Caco-2 (cell line): Measurements from ENCODE around the gene KLF16. TPM values are rescaled to one million over a fixed set of nuclear protein-coding genes. Genes with fewer than 3 reads are reported as not detected.

ENCODE experiments used
- BruUV-seq: library from RNA; stranded (reverse); fragments of 400-500 nt; replicated peaks from 2 replicates; lab custom pipeline; 2021; lab: Mats Ljungman, UMichigan
- CTCF ChIA-PET: fragments of 300-600 bp; sonication (Branson Sonifier 250); formaldehyde crosslinking; loops from one replicate; lab custom pipeline; 2022; ENCODE audit warnings: antibody characterized with exemption; lab: Charles Lee
- POLR2A ChIA-PET: fragments of 300-600 bp; sonication (Branson Sonifier 250); formaldehyde crosslinking; loops from one replicate; lab custom pipeline; 2022; ENCODE audit warnings: antibody characterized with exemption; lab: Charles Lee
- DNase-seq, 2 experiments: peaks; one replicate each; pipeline versions ENCODE4 v3.0.0 to v3.0.0-alpha.2; 2020 to 2022
- H3K27me3 ChIP-seq: replicated peaks from 2 replicates; pipeline ENCODE4 v1.6.0; 2011; ENCODE audit warnings: low read length; ENCODE audit not compliant: control insufficient read depth, insufficient read depth
- H3K36me3 ChIP-seq: 2 replicates; pipeline ENCODE4 v1.5.1; 2011; ENCODE audit warnings: low read length; ENCODE audit not compliant: control insufficient read depth, insufficient read depth
- H3K4me1 ChIP-seq: fragments of 250-450 bp; sonication (Bioruptor Pico); 2 replicates; pipeline ENCODE4 v1.5.1; 2020; ENCODE audit warnings: mild to moderate bottlenecking
- H3K4me3 ChIP-seq: 2 replicates; pipeline ENCODE4 v1.5.1; 2011; ENCODE audit warnings: low read depth, mild to moderate bottlenecking, control low read depth, low read length
- H3K9me3 ChIP-seq: fragments of 250-450 bp; sonication (Bioruptor Pico); 2 replicates; pipeline ENCODE4 v1.5.1; 2020; ENCODE audit warnings: mild to moderate bottlenecking, moderate library complexity
- H3K27ac Mint-ChIP-seq: one replicate; pipeline ENCODE4 v1.8.0; 2022; ENCODE audit warnings: mixed read lengths; ENCODE audit not compliant: unreplicated experiment
- H3K27me3 Mint-ChIP-seq: one replicate; pipeline ENCODE4 v1.8.0; 2022; ENCODE audit warnings: mixed read lengths; ENCODE audit not compliant: insufficient read depth, unreplicated experiment
- H3K36me3 Mint-ChIP-seq: one replicate; pipeline ENCODE4 v1.8.0; 2022; ENCODE audit warnings: mild to moderate bottlenecking, mixed read lengths; ENCODE audit not compliant: insufficient read depth, unreplicated experiment
- H3K4me1 Mint-ChIP-seq: one replicate; pipeline ENCODE4 v1.8.0; 2022; ENCODE audit warnings: low read depth, mixed read lengths; ENCODE audit not compliant: unreplicated experiment
- H3K4me3 Mint-ChIP-seq: one replicate; pipeline ENCODE4 v1.8.0; 2022; ENCODE audit warnings: mild to moderate bottlenecking, moderate library complexity, mixed read lengths; ENCODE audit not compliant: unreplicated experiment
- H3K9me3 Mint-ChIP-seq: one replicate; pipeline ENCODE4 v1.8.0; 2022; ENCODE audit warnings: mixed read lengths; ENCODE audit not compliant: unreplicated experiment
- CTCF ChIP-seq, 2 experiments: fragments of 200-600 bp in 1 of 2; IDR thresholded peaks; 1 replicate in 1 of 2; 2 replicates in 1 of 2; pipeline versions ENCODE4 v1.5.1 to v1.8.0; 2011 to 2022; ENCODE audit warnings: antibody characterized with exemption in 1 of 2, control low read depth in 1 of 2, inconsistent platforms in 1 of 2, low read depth in 1 of 2, low read length in 1 of 2, mild to moderate bottlenecking in 1 of 2, moderate library complexity in 1 of 2; ENCODE audit not compliant: insufficient read depth in 1 of 2, severe bottlenecking in 1 of 2, unreplicated experiment in 1 of 2
- intact Hi-C: fragments of 100-400 bp; cut with micrococcal nuclease; formaldehyde crosslinking; loops from one replicate; pipeline ENCODE4 v1.10.0; 2022; ENCODE audit not compliant: unreplicated experiment
- microRNA-seq: library from miRNA; unstranded; fragments of <30 nt; microRNA quantifications from one replicate; pipeline ENCODE4 v1.2.0, GENCODE V29; 2022
- total RNA-seq: library from RNA; stranded (reverse); gene quantifications from 2 replicates; pipeline ENCODE4 v1.2.3, GENCODE V29; 2022

The KLF16 gene
- total RNA-seq, 1 experiment from 2014 or later = 26.8 TPM

DNA sequence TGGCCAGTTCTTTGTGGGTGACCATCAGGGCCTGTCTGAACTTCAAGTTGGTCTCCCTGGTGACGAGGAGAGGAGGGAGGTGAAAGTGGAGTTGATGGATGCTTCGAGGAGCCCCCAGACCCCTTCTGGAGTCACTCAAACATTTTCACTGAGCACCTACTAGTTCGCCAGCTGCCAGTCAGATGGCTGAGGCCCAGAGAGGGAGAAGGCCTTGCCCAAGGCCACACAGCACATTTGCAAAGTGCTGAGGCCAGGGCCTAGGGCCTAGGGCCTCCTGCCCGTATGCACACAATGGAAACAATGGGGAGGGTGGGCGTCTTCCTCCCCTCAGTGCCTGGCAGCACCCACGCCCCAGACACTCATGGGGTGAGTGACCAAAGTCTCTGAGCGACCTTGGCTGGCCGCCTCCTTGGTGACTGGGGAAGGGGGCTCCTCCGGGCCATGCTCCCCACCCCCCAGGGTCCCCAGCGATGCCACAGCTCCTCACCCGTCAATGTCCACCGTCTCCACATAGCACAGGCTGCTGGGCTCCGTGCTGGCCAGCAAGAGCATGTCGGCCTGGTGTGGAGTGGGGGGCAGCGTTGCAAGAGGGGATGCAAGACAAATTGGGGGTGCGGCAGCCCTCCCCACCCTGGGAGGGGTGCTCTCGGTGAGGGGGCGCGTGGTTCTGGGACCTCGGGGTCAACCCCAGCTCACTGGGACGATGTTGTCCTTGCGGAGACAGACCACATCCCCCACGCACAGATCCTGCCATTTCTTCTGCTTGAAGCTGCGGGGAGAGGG is 57.8 kb downstream of the KLF16 start:
- Histone ChIP-seq H3K36me3 (no peaks in the 10 kb centered on the region), H3K4me3 (no peak overlapping the region), H3K9me3 (no peaks in the 10 kb centered on the region), H3K27me3 (no peaks in the 10 kb centered on the region; the same call in 1 of the 2 replicates), H3K4me1 (no peaks in the 10 kb centered on the region)
- H3K27me3 Mint-ChIP-seq = no peaks in the 10 kb centered on the region
- no peak overlapping the region for H3K27ac Mint-ChIP-seq
- CTCF ChIA-PET = no interaction called here
- H3K36me3 Mint-ChIP-seq = no peaks in the 10 kb centered on the region
- no peak overlapping the region for H3K4me3 Mint-ChIP-seq
- POLR2A ChIA-PET = no interaction called here
- H3K9me3 Mint-ChIP-seq = no peaks in the 10 kb centered on the region
- intact Hi-C loops = no loop called here
- no peak for TF ChIP-seq CTCF (IDR thresholded peaks at IDR 0.05; ENCODE audit: insufficient read depth in 1 of 2, low read depth in 1 of 2, low read length in 1 of 2, severe bottlenecking in 1 of 2, unreplicated experiment in 1 of 2)
- BruUV-seq = no TSS peak
- DNase-seq = no peak
- H3K4me1 Mint-ChIP-seq = no peaks in the 10 kb centered on the region

DNA sequence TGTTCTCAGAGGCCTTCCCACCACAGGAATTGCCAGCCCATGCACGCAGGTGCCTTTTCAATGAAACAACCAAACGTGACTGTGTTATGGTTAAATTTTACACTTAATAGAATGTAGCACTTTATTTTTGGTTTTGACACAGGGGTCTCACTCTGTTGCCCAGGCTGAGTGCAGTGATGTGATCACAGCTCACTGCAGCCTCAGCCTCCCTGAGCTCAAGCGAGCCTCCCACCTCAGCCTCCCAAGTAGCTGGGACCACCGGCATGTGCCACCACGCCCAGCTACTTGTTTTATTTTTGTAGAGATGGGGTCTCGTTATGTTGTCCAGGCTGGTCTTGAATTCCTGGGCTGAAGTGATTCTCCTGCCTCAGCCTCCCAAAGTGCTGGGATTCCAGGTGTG is 58.5 kb downstream of the KLF16 start:
- Histone ChIP-seq H3K4me3 (no peak overlapping the region), H3K36me3 (no peaks in the 10 kb centered on the region), H3K9me3 (no peaks in the 10 kb centered on the region), H3K27me3 (no peaks in the 10 kb centered on the region; the same call in 1 of the 2 replicates), H3K4me1 (no peaks in the 10 kb centered on the region)
- Mint-ChIP-seq H3K36me3 (no peaks in the 10 kb centered on the region), H3K4me1 (no peaks in the 10 kb centered on the region), H3K9me3 (no peaks in the 10 kb centered on the region), H3K27me3 (peaks cover 4% of the 10 kb centered on the region), H3K4me3 (no peak overlapping the region), H3K27ac (no peak overlapping the region)
- DNase-seq = no peak
- BruUV-seq = no TSS peak
- POLR2A ChIA-PET = no interaction called here
- no peak for TF ChIP-seq CTCF (IDR thresholded peaks at IDR 0.05; ENCODE audit: insufficient read depth in 1 of 2, low read depth in 1 of 2, low read length in 1 of 2, severe bottlenecking in 1 of 2, unreplicated experiment in 1 of 2)
- CTCF ChIA-PET = no interaction called here
- intact Hi-C loops = no loop called here

Small RNA genes within 50 kb of the gene (microRNA-seq; reads per million reads assigned to microRNA genes)
- 4.1 reads per million, percentile 27 among the genes with 10 or more reads in this experiment for gene MIR1909

Other genes starting within 250 kb of the KLF16 start
- 147 and 162 TPM in 2 replicates for gene TCF3, start 211.0 kb downstream of the KLF16 start, total RNA-seq
- gene ONECUT3, start 110.1 kb downstream of the KLF16 start, total RNA-seq = not detected in 2 replicates
- gene ATP8B3, start 51.3 kb downstream of the KLF16 start, total RNA-seq = 0.28 and 0.45 TPM in 2 replicates
- 43.0 and 46.6 TPM in 2 replicates for gene REXO1, start 15.1 kb downstream of the KLF16 start, total RNA-seq
- gene ABHD17A, start 21.9 kb upstream of the KLF16 start, total RNA-seq = 47.7 and 51.8 TPM in 2 replicates
- 12.6 and 14.0 TPM in 2 replicates for gene ADAT3, start 41.8 kb upstream of the KLF16 start, total RNA-seq
- 78.3 and 84.1 TPM in 2 replicates for gene SCAMP4, start 41.8 kb upstream of the KLF16 start, total RNA-seq
- 44.4 and 49.6 TPM in 2 replicates for gene CSNK1G2, start 77.6 kb upstream of the KLF16 start, total RNA-seq
- gene BTBD2, start 152.1 kb upstream of the KLF16 start, total RNA-seq = 47.0 and 52.2 TPM in 2 replicates
- 136 and 162 TPM in 2 replicates for gene MKNK2, start 187.7 kb upstream of the KLF16 start, total RNA-seq
- 10.8 and 11.7 TPM in 2 replicates for gene MOB3A, start 232.7 kb upstream of the KLF16 start, total RNA-seq
- 1.1 and 1.6 TPM in 2 replicates for gene IZUMO4, start 233.3 kb upstream of the KLF16 start, total RNA-seq